ENCODE measurements around the gene IFRD1. TPM values are rescaled to one million over a fixed set of nuclear protein-coding genes. Genes with fewer than 3 reads are reported as not detected.

IFRD1 gene
- polyA plus RNA-seq, 1 of the 3 experiments (the other 2 are of a cell fraction) = 31.0 TPM

- no peaks in the 10 kb centered on the region for H3K27me3 ChIP-seq (ENCODE audit: insufficient read depth)
- no peaks in the 10 kb centered on the region for H3K9me2 ChIP-seq
- WGBS (ENCODE audit: low lambda C conversion rate) = 27% methylated on average over 4 of the region's 4 CpGs
- H3K27ac ChIP-seq (ENCODE audit: low read depth in 2 of 2, low read length in 1 of 2) = peak overlapping the region; percentile 43 to 71; a peak in 3 of 4 replicates
- no peak overlapping the region for H3K4me3 ChIP-seq (ENCODE audit: low read depth in 2 of 2, low read length in 1 of 2)
- H4K20me1 ChIP-seq (ENCODE audit: insufficient read depth) = no peaks in the 10 kb centered on the region
- no peaks in the 10 kb centered on the region for H3K36me3 ChIP-seq (replicated peaks in 1 of 2; ENCODE audit: control insufficient read depth in 1 of 2, insufficient read depth in 2 of 2, low read length in 1 of 2)
- H3K9ac ChIP-seq = no peak overlapping the region
- H3K9me3 ChIP-seq = no peaks in the 10 kb centered on the region
- no peaks in the 10 kb centered on the region for H3K79me2 ChIP-seq (ENCODE audit: insufficient read depth)
- ChIA-PET POLR2A (interaction anchor here (1.6 kb wide), 1 partner anchor 34 kb away, joined by 3 read pairs; the partner anchor contains the start of gene IFRD1), CTCF (interaction anchor here (0.7 to 3.9 kb wide), 4 partner anchors 11 to 721 kb away, joined by 3 to 23 read pairs (median 6); no protein-coding TSS in a partner anchor)
- peaks cover 17 to 27% of the 10 kb centered on the region in 2 experiments for H3K4me1 ChIP-seq (ENCODE audit: control insufficient read depth in 1 of 2, insufficient read depth in 2 of 2, low read depth in 1 of 2, low read length in 1 of 2)
- H3K4me2 ChIP-seq = peak overlapping the region; percentile 21
- DNase-seq = no peak
- H2AFZ ChIP-seq (ENCODE audit: low read depth) = no peak overlapping the region
- H3F3A ChIP-seq (replicated peaks; ENCODE audit: insufficient read depth) = peaks cover 36% of the 10 kb centered on the region
- peak; percentile 50; the same call in 1 of the 2 replicates for TF ChIP-seq RXRA (IDR thresholded peaks at IDR 0.05; ENCODE audit: borderline replicate concordance, low read depth)
- no peak for TF ChIP-seq MXI1 (IDR thresholded peaks at IDR 0.05; ENCODE audit: low read depth, low read length)
- TF ChIP-seq EP300 (IDR thresholded peaks at IDR 0.05; ENCODE audit: borderline replicate concordance in 1 of 2, low read depth in 1 of 2, low read length in 1 of 2) = peak in 1 of 2 experiments; percentile 57; a peak in 1 of 4 replicates
- no peak for TF ChIP-seq YY1 (IDR thresholded peaks at IDR 0.05; ENCODE audit: low read depth)
- peak; percentile 85 for TF ChIP-seq FOSL2 (IDR thresholded peaks at IDR 0.05; ENCODE audit: borderline replicate concordance, low read depth)
- TF ChIP-seq NRF1 (IDR thresholded peaks at IDR 0.05; ENCODE audit: low read depth, low read length) = no peak
- peak; percentile 88; the same call in 1 of the 2 replicates for TF ChIP-seq MEF2A (IDR thresholded peaks at IDR 0.05; ENCODE audit: borderline replicate concordance, low read depth)
- TF ChIP-seq GABPA (IDR thresholded peaks at IDR 0.05; ENCODE audit: low read depth) = no peak
- TF ChIP-seq USF2 (IDR thresholded peaks at IDR 0.05; ENCODE audit: borderline replicate concordance, low read depth, low read length) = no peak
- TF ChIP-seq, protein P1, sequence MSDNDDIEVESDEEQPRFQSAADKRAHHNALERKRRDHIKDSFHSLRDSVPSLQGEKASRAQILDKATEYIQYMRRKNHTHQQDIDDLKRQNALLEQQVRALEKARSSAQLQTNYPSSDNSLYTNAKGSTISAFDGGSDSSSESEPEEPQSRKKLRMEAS (IDR thresholded peaks at IDR 0.05; ENCODE audit: low read depth) = peak; percentile 54; the same call in 1 of the 2 replicates
- TF ChIP-seq NFIC (IDR thresholded peaks at IDR 0.05; ENCODE audit: borderline replicate concordance) = no peak; the same call in 1 of the 2 replicates
- no peak for TF ChIP-seq RFX5 (IDR thresholded peaks at IDR 0.05; ENCODE audit: low read length)
- TF ChIP-seq, protein P2, sequence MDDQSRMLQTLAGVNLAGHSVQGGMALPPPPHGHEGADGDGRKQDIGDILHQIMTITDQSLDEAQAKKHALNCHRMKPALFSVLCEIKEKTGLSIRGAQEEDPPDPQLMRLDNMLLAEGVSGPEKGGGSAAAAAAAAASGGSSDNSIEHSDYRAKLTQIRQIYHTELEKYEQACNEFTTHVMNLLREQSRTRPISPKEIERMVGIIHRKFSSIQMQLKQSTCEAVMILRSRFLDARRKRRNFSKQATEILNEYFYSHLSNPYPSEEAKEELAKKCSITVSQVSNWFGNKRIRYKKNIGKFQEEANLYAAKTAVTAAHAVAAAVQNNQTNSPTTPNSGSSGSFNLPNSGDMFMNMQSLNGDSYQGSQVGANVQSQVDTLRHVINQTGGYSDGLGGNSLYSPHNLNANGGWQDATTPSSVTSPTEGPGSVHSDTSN (IDR thresholded peaks at IDR 0.05) = peak; percentile 77
- no peak for TF ChIP-seq GATA2 (CRISPR knock-in tag; IDR thresholded peaks at IDR 0.05)
- no peak for TF ChIP-seq RCOR1 (IDR thresholded peaks at IDR 0.05; ENCODE audit: low read length)
- peak; percentile 77 for TF ChIP-seq TCF12 (IDR thresholded peaks at IDR 0.05)
- peak; percentile 78; the same call in 1 of the 2 replicates for TF ChIP-seq REST (IDR thresholded peaks at IDR 0.05; ENCODE audit: low read depth, low read length)
- 0 out of 2 replicates have a peak, but pooled peaks have one; percentile 14 for TF ChIP-seq ZBTB33 (IDR thresholded peaks at IDR 0.05; ENCODE audit: borderline replicate concordance, low read depth)
- TF ChIP-seq IRF3 (IDR thresholded peaks at IDR 0.05; ENCODE audit: low read depth, low read length) = no peak
- TF ChIP-seq SMC3 (IDR thresholded peaks at IDR 0.05; ENCODE audit: low read depth, low read length) = no peak
- TF ChIP-seq, protein P3, sequence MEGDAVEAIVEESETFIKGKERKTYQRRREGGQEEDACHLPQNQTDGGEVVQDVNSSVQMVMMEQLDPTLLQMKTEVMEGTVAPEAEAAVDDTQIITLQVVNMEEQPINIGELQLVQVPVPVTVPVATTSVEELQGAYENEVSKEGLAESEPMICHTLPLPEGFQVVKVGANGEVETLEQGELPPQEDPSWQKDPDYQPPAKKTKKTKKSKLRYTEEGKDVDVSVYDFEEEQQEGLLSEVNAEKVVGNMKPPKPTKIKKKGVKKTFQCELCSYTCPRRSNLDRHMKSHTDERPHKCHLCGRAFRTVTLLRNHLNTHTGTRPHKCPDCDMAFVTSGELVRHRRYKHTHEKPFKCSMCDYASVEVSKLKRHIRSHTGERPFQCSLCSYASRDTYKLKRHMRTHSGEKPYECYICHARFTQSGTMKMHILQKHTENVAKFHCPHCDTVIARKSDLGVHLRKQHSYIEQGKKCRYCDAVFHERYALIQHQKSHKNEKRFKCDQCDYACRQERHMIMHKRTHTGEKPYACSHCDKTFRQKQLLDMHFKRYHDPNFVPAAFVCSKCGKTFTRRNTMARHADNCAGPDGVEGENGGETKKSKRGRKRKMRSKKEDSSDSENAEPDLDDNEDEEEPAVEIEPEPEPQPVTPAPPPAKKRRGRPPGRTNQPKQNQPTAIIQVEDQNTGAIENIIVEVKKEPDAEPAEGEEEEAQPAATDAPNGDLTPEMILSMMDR (IDR thresholded peaks at IDR 0.05) = no peak
- no peak for TF ChIP-seq CHD2 (IDR thresholded peaks at IDR 0.05; ENCODE audit: low read length, partially characterized antibody)
These were observed 34.5 kb downstream of the IFRD1 start for GRCh38 chr7:112484671-112485167.
